ENCODE data around the gene TRIM41.

GRCh38 chr5:181212080-181212479 is 11.0 kb upstream of the TRIM41 start:
- TF ChIP-seq RAD21 (conservative IDR thresholded peaks at IDR 0.05) (no peak), CTCF (IDR thresholded peaks at IDR 0.05; ENCODE audit: poor library complexity, severe bottlenecking) (no peak), POLR2AphosphoS5 (IDR thresholded peaks at IDR 0.05) (no peak), SMC3 (conservative IDR thresholded peaks at IDR 0.05; ENCODE audit: poor library complexity) (no peak), MXI1 (conservative IDR thresholded peaks at IDR 0.05; ENCODE audit: poor library complexity, severe bottlenecking) (no peak), EZH2 (IDR thresholded peaks at IDR 0.05; ENCODE audit: borderline replicate concordance, insufficient read depth, low read length, poor library complexity, severe bottlenecking) (no peak), EP300 (conservative IDR thresholded peaks at IDR 0.05; ENCODE audit: poor library complexity, severe bottlenecking) (no peak), TAF1 (IDR thresholded peaks at IDR 0.05; ENCODE audit: low read depth) (no peak)
- TF ChIP-seq, protein P1, sequence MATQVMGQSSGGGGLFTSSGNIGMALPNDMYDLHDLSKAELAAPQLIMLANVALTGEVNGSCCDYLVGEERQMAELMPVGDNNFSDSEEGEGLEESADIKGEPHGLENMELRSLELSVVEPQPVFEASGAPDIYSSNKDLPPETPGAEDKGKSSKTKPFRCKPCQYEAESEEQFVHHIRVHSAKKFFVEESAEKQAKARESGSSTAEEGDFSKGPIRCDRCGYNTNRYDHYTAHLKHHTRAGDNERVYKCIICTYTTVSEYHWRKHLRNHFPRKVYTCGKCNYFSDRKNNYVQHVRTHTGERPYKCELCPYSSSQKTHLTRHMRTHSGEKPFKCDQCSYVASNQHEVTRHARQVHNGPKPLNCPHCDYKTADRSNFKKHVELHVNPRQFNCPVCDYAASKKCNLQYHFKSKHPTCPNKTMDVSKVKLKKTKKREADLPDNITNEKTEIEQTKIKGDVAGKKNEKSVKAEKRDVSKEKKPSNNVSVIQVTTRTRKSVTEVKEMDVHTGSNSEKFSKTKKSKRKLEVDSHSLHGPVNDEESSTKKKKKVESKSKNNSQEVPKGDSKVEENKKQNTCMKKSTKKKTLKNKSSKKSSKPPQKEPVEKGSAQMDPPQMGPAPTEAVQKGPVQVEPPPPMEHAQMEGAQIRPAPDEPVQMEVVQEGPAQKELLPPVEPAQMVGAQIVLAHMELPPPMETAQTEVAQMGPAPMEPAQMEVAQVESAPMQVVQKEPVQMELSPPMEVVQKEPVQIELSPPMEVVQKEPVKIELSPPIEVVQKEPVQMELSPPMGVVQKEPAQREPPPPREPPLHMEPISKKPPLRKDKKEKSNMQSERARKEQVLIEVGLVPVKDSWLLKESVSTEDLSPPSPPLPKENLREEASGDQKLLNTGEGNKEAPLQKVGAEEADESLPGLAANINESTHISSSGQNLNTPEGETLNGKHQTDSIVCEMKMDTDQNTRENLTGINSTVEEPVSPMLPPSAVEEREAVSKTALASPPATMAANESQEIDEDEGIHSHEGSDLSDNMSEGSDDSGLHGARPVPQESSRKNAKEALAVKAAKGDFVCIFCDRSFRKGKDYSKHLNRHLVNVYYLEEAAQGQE (IDR thresholded peaks at IDR 0.05; ENCODE audit: borderline replicate concordance) = no peak

Data from neural cell (in vitro differentiated cells).